Adrenal gland (tissue), 5 donors: ENCODE data around the gene ALB.

Experiments
- CTCF ChIP-seq, 6 experiments: fragments of 450-650 bp in 4 of 6; fragments of 200-600 bp in 2 of 6; sonication (generic) in 1 of 6; IDR thresholded peaks; 1 replicate in 5 of 6; 2 replicates in 1 of 6; pipeline versions ENCODE4 v1.5.1 to v1.8.0; 2016 to 2021; ENCODE audit warnings: antibody characterized with exemption in 6 of 6, mild to moderate bottlenecking in 2 of 6, moderate library complexity in 1 of 6
- POLR2A ChIP-seq, 2 donors: fragments of 450-650 bp; IDR thresholded peaks; one replicate each; pipeline ENCODE4 v1.6.1; 2017; ENCODE audit warnings: antibody characterized with exemption in 2 of 2, mild to moderate bottlenecking in 2 of 2, moderate library complexity in 1 of 2
- donor health status: DM: no; HTN: no; CAD: no.

DNA sequence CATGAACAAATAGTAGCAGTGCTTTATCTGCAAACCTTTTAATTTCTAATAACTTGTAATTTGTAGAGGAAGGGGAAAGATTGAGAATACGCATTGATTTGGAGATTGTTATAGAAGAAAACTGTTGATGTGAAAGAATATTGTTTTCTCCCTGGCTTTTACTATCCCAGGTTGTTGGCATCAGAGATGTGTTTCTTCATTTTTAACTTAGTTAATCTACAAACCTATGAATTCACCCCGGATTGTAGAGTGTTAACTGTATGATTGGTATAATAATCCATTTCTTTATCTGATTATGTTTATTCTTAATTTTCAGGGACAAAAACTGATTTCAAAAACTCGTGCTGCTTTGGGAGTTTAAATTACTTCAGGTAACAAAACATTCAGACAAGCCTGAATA lies 50.8 kb downstream of the ALB start:
- TF ChIP-seq CTCF (IDR thresholded peaks at IDR 0.05), result no peak
- TF ChIP-seq POLR2A (IDR thresholded peaks at IDR 0.05), result no peak
